Neural progenitor cell (in vitro differentiated cells): ENCODE data around the gene EXOC1L. TPM values are rescaled to one million over a fixed set of nuclear protein-coding genes. Genes with fewer than 3 reads are reported as not detected.

Experiments
- DNase-seq: peaks from one replicate; pipeline ENCODE4 v3.0.0-alpha.2; 2016; ENCODE audit warnings: low spot score
- H2AFZ ChIP-seq: fragments of 200-600 bp; sonication (generic); replicated peaks from 2 replicates; pipeline ENCODE4 v1.6.1; 2016; ENCODE audit warnings: antibody characterized with exemption
- H3F3A ChIP-seq: fragments of 200-600 bp; sonication (generic); 2 replicates; pipeline ENCODE4 v1.6.1; 2016; ENCODE audit warnings: antibody characterized with exemption, low read depth
- H3K27ac ChIP-seq: fragments of 200-600 bp; sonication (generic); 2 replicates; pipeline ENCODE4 v1.5.1; 2016; ENCODE audit warnings: mild to moderate bottlenecking
- H3K27me3 ChIP-seq: fragments of 200-600 bp; sonication (generic); 2 replicates; pipeline ENCODE4 v1.6.1; 2016; ENCODE audit warnings: mild to moderate bottlenecking, moderate library complexity
- H3K36me3 ChIP-seq: fragments of 200-600 bp; sonication (generic); 2 replicates; pipeline ENCODE4 v1.5.1; 2016
- H3K4me1 ChIP-seq: fragments of 200-600 bp; sonication (generic); 2 replicates; pipeline ENCODE4 v1.6.1; 2016; ENCODE audit warnings: mixed run types
- H3K4me2 ChIP-seq: fragments of 200-600 bp; sonication (generic); 2 replicates; pipeline ENCODE4 v1.6.1; 2016
- H3K4me3 ChIP-seq: fragments of 200-600 bp; sonication (generic); 2 replicates; pipeline ENCODE4 v1.5.1; 2016
- H3K79me2 ChIP-seq: fragments of 200-600 bp; sonication (generic); 2 replicates; pipeline ENCODE4 v1.6.1; 2016; ENCODE audit warnings: low read depth
- H3K9ac ChIP-seq: fragments of 200-600 bp; sonication (generic); 2 replicates; pipeline ENCODE4 v1.6.1; 2016
- H3K9me3 ChIP-seq: fragments of 200-600 bp; sonication (generic); 2 replicates; pipeline ENCODE4 v1.5.1; 2016; ENCODE audit warnings: low read depth
- H4K20me1 ChIP-seq: fragments of 200-600 bp; sonication (generic); 2 replicates; pipeline ENCODE4 v1.6.1; 2016; ENCODE audit warnings: low read depth
- H3K27ac Mint-ChIP-seq: 3 replicates; pipeline ENCODE4 v1.8.0; 2021; ENCODE audit warnings: mixed read lengths
- H3K27me3 Mint-ChIP-seq: 2 replicates; pipeline ENCODE4 v1.8.0; 2022; ENCODE audit warnings: low read depth, mild to moderate bottlenecking, inconsistent platforms, moderate library complexity, mixed read lengths; ENCODE audit not compliant: insufficient read depth
- H3K36me3 Mint-ChIP-seq: 3 replicates; pipeline ENCODE4 v1.8.0; 2021; ENCODE audit warnings: mixed read lengths
- H3K4me1 Mint-ChIP-seq: 3 replicates; pipeline ENCODE4 v1.8.0; 2021; ENCODE audit warnings: mixed read lengths
- H3K4me3 Mint-ChIP-seq: 3 replicates; pipeline ENCODE4 v1.8.0; 2021; ENCODE audit warnings: mild to moderate bottlenecking, moderate library complexity, mixed read lengths
- H3K9me3 Mint-ChIP-seq: 3 replicates; pipeline ENCODE4 v1.8.0; 2020; ENCODE audit warnings: mixed read lengths
- CTCF ChIP-seq: fragments of 200-600 bp; sonication (generic); IDR thresholded peaks from 2 replicates; pipeline ENCODE4 v1.5.1; 2017; ENCODE audit warnings: antibody characterized with exemption, mild to moderate bottlenecking
- EZH2 ChIP-seq: fragments of 200-600 bp; sonication (generic); IDR thresholded peaks from 2 replicates; pipeline ENCODE4 v1.6.1; 2017; ENCODE audit warnings: antibody characterized with exemption, mild to moderate bottlenecking, moderate library complexity
- EZH2phosphoT487 ChIP-seq: fragments of 200-600 bp; sonication (generic); IDR thresholded peaks from 2 replicates; pipeline ENCODE4 v1.6.1; 2017; ENCODE audit warnings: antibody characterized with exemption
- total RNA-seq: library from RNA; depleted of rRNA; stranded (reverse); fragments of >200 nt; gene quantifications from 2 replicates; pipeline ENCODE4 v1.2.3, GENCODE V29; 2015; ENCODE audit warnings: low replicate concordance

The EXOC1L gene
- total RNA-seq, 1 donor from 2014 or later = not detected

GRCh38 chr4:55807556-55807955, 12.0 kb upstream of the EXOC1L start:
- Histone ChIP-seq H3K4me2 (peak overlapping the region; percentile 22), H3K27ac (no peak overlapping the region), H3K9me3 (no peaks in the 10 kb centered on the region), H2AFZ (no peak overlapping the region), H3K79me2 (no peaks in the 10 kb centered on the region), H3K4me3 (no peak overlapping the region), H3K9ac (no peak overlapping the region), H4K20me1 (no peaks in the 10 kb centered on the region), H3K27me3 (no peaks in the 10 kb centered on the region), H3K36me3 (no peaks in the 10 kb centered on the region), H3K4me1 (peaks cover 15% of the 10 kb centered on the region), H3F3A (peaks cover 5% of the 10 kb centered on the region)
- Mint-ChIP-seq H3K4me1 (peaks cover 14% of the 10 kb centered on the region), H3K9me3 (no peaks in the 10 kb centered on the region), H3K27ac (no peak overlapping the region), H3K27me3 (peaks cover 8% of the 10 kb centered on the region), H3K4me3 (no peak overlapping the region), H3K36me3 (no peaks in the 10 kb centered on the region)
- DNase-seq = no peak
- TF ChIP-seq EZH2 (no peak), EZH2phosphoT487 (no peak), CTCF (no peak)

- H3K4me3 ChIP-seq = no peak overlapping the region
- H3K4me2 ChIP-seq = peak overlapping the region; percentile 22
- H3K9ac ChIP-seq = no peak overlapping the region
- no peaks in the 10 kb centered on the region for H3K79me2 ChIP-seq
- no peaks in the 10 kb centered on the region for H4K20me1 ChIP-seq
- H3K36me3 ChIP-seq = no peaks in the 10 kb centered on the region
- Mint-ChIP-seq H3K4me1 (peaks cover 14% of the 10 kb centered on the region), H3K9me3 (no peaks in the 10 kb centered on the region), H3K27ac (no peak overlapping the region), H3K36me3 (no peaks in the 10 kb centered on the region), H3K27me3 (peaks cover 8% of the 10 kb centered on the region), H3K4me3 (no peak overlapping the region)
- no peaks in the 10 kb centered on the region for H3K27me3 ChIP-seq
- DNase-seq = peak; percentile 42
- H3K9me3 ChIP-seq = no peaks in the 10 kb centered on the region
- peaks cover 5% of the 10 kb centered on the region for H3F3A ChIP-seq
- H3K4me1 ChIP-seq = peaks cover 15% of the 10 kb centered on the region
- no peak overlapping the region for H3K27ac ChIP-seq
- H2AFZ ChIP-seq = no peak overlapping the region
- TF ChIP-seq EZH2 (no peak), CTCF (no peak), EZH2phosphoT487 (no peak)
Measured at GRCh38 chr4:55808186-55808585, 11.4 kb upstream of the EXOC1L start.

- Mint-ChIP-seq H3K36me3 (no peaks in the 10 kb centered on the region), H3K27me3 (peaks cover 8% of the 10 kb centered on the region), H3K9me3 (no peaks in the 10 kb centered on the region), H3K4me3 (no peak overlapping the region), H3K27ac (no peak overlapping the region), H3K4me1 (peaks cover 14% of the 10 kb centered on the region)
- Histone ChIP-seq H3K36me3 (no peaks in the 10 kb centered on the region), H3F3A (peaks cover 5% of the 10 kb centered on the region), H3K4me2 (no peak overlapping the region), H3K27me3 (no peaks in the 10 kb centered on the region), H4K20me1 (no peaks in the 10 kb centered on the region), H3K4me3 (no peak overlapping the region), H3K27ac (no peak overlapping the region), H3K9ac (no peak overlapping the region), H3K79me2 (no peaks in the 10 kb centered on the region), H3K9me3 (no peaks in the 10 kb centered on the region), H2AFZ (no peak overlapping the region), H3K4me1 (peaks cover 15% of the 10 kb centered on the region)
- TF ChIP-seq EZH2 = no peak
- DNase-seq = no peak
Measured at GRCh38 chr4:55808632-55809031, 11.0 kb upstream of the EXOC1L start.

- H3K36me3 Mint-ChIP-seq = no peaks in the 10 kb centered on the region
- no peak for DNase-seq
- Histone ChIP-seq H2AFZ (no peak overlapping the region), H3K27me3 (no peaks in the 10 kb centered on the region), H3K79me2 (no peaks in the 10 kb centered on the region), H3K4me2 (no peak overlapping the region), H3F3A (no peaks in the 10 kb centered on the region), H3K9ac (no peak overlapping the region), H4K20me1 (no peaks in the 10 kb centered on the region), H3K36me3 (no peaks in the 10 kb centered on the region), H3K27ac (no peak overlapping the region), H3K9me3 (no peaks in the 10 kb centered on the region), H3K4me1 (peaks cover 10% of the 10 kb centered on the region), H3K4me3 (no peak overlapping the region)
- peaks cover 8% of the 10 kb centered on the region for H3K4me1 Mint-ChIP-seq
- H3K9me3 Mint-ChIP-seq = no peaks in the 10 kb centered on the region
- H3K27ac Mint-ChIP-seq = no peak overlapping the region
- H3K4me3 Mint-ChIP-seq = no peak overlapping the region
- peaks cover 2% of the 10 kb centered on the region for H3K27me3 Mint-ChIP-seq
- TF ChIP-seq EZH2 (no peak), CTCF (no peak), EZH2phosphoT487 (no peak)
Measured at GRCh38 chr4:55817691-55818090, 1.9 kb upstream of the EXOC1L start.
